NB4 (cell line): ENCODE measurements around the gene FMR1.

Experiments
- DNase-seq: peaks from one replicate; pipeline ENCODE4 v3.0.0; 2010; ENCODE audit warnings: low read depth
- H3K4me3 ChIP-seq: one replicate; pipeline ENCODE4 v1.5.1; 2011; ENCODE audit warnings: mild to moderate bottlenecking, low read depth, low read length, moderate library complexity
- CTCF ChIP-seq: IDR thresholded peaks from one replicate; pipeline ENCODE4 v1.5.1; 2012; ENCODE audit warnings: low read depth, low read length
- MAX ChIP-seq: IDR thresholded peaks from 2 replicates; pipeline ENCODE4 v1.6.1; 2011; ENCODE audit warnings: low read depth, low read length
- MYC ChIP-seq: IDR thresholded peaks from 2 replicates; pipeline ENCODE4 v1.6.1; 2011; ENCODE audit warnings: low read depth, low read length
- POLR2A ChIP-seq: IDR thresholded peaks from 2 replicates; pipeline ENCODE4 v1.6.1; 2011; ENCODE audit warnings: mild to moderate bottlenecking; ENCODE audit not compliant: insufficient read length; ENCODE audit errors: extremely low read depth

FMR1 gene

GRCh38 chrX:147920161-147920666, 8.5 kb downstream of the FMR1 start:
- DNase-seq, result no peak
- no peak for TF ChIP-seq POLR2A
- no peak for TF ChIP-seq MAX
- TF ChIP-seq CTCF, result no peak
- no peak for TF ChIP-seq MYC
- no peak overlapping the region for H3K4me3 ChIP-seq

DNA sequence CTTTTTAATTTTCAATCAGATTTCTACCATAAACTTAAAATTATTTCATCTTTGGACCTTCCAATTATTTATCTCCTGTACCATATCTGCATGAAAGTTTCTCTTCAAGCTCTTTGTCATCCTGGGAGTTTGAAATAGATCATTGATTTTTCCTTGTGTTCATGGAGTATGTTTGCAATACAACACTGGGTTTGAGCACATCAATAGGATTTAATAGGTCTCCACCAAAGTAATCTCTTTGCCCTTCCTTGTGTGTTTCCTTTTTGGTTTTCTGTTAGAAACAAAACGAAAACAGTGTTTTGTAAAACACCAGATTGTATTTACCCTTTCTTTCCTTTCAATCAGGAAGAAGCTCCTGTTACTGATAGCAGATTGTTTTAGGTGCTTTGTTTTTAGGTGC, 11.9 kb downstream of the FMR1 start:
- TF ChIP-seq MAX, result no peak
- TF ChIP-seq POLR2A, result no peak
- TF ChIP-seq MYC, result no peak
- no peak for TF ChIP-seq CTCF
- no peak for DNase-seq
- H3K4me3 ChIP-seq, result no peak overlapping the region

- TF ChIP-seq MYC (no peak), MAX (no peak), CTCF (no peak), POLR2A (no peak)
- H3K4me3 ChIP-seq, result no peak overlapping the region
- DNase-seq, result no peak
These were observed 15.5 kb downstream of the FMR1 start for GRCh38 chrX:147927256-147927655.

GRCh38 chrX:147933815-147934214, 22.1 kb downstream of the FMR1 start:
- DNase-seq, result no peak
- TF ChIP-seq POLR2A (no peak), CTCF (no peak), MAX (no peak), MYC (no peak)

GRCh38 chrX:147935156-147935758, 23.5 kb downstream of the FMR1 start:
- no peak overlapping the region for H3K4me3 ChIP-seq
- DNase-seq, result no peak
- TF ChIP-seq CTCF (no peak), MYC (no peak), POLR2A (no peak), MAX (no peak)

More at GRCh38 chrX:147933815-147934214, 22.1 kb downstream of the FMR1 start:
- no peak overlapping the region for H3K4me3 ChIP-seq
